Transverse colon (tissue), 4 donors: ENCODE results near the gene TOMM40. TPM values are rescaled to one million over a fixed set of nuclear protein-coding genes. Genes with fewer than 3 reads are reported as not detected.

Experiments used
- DNase-seq: peaks from one replicate; pipeline ENCODE4 v3.0.0-alpha.2; 2019
- H3K27ac ChIP-seq, 4 donors: fragments of 200-600 bp; sonication (generic); 2 replicates each; pipeline ENCODE4 v1.5.1; 2016 to 2018; ENCODE audit warnings: inconsistent platforms in 4 of 4
- H3K27me3 ChIP-seq: fragments of 200-600 bp; sonication (generic); 2 replicates; pipeline ENCODE4 v1.5.1; 2017; ENCODE audit warnings: inconsistent platforms
- H3K36me3 ChIP-seq, 4 donors: fragments of 200-600 bp; sonication (generic); 2 replicates each; pipeline ENCODE4 v1.5.1; 2017 to 2019; ENCODE audit warnings: inconsistent platforms in 4 of 4
- H3K4me1 ChIP-seq, 4 donors: fragments of 200-600 bp; sonication (generic); 2 replicates each; pipeline ENCODE4 v1.5.1; 2017 to 2020; ENCODE audit warnings: inconsistent platforms in 4 of 4
- H3K4me3 ChIP-seq, 4 donors: fragments of 200-600 bp; sonication (generic); 1 replicate in 1 of 4; 2 replicates in 3 of 4; pipeline versions ENCODE4 v1.5.1 to v1.6.1; 2017 to 2019; ENCODE audit warnings: inconsistent platforms in 4 of 4
- H3K9me3 ChIP-seq, 2 donors: fragments of 200-600 bp; sonication (generic); 2 replicates each; pipeline ENCODE4 v1.5.1; 2017 to 2019; ENCODE audit warnings: inconsistent platforms in 2 of 2
- CTCF ChIP-seq, 5 experiments: fragments of 200-600 bp in 3 of 5; fragments of 450-650 bp in 2 of 5; sonication (generic) in 3 of 5; IDR thresholded peaks; 1 replicate in 2 of 5; 2 replicates in 3 of 5; pipeline ENCODE4 v1.5.1; 2016 to 2017; ENCODE audit warnings: antibody characterized with exemption in 5 of 5, inconsistent platforms in 3 of 5, mild to moderate bottlenecking in 2 of 5, moderate library complexity in 1 of 5
- EP300 ChIP-seq: sonication (generic); formaldehyde crosslinking; IDR thresholded peaks from one replicate; pipeline ENCODE4 v1.6.1; 2017; ENCODE audit warnings: antibody characterized with exemption, low read depth
- POLR2A ChIP-seq: fragments of 450-650 bp; IDR thresholded peaks from one replicate; pipeline ENCODE4 v1.6.1; 2016; ENCODE audit warnings: antibody characterized with exemption, mild to moderate bottlenecking, moderate library complexity
- POLR2AphosphoS5 ChIP-seq, 3 donors: sonication (generic); formaldehyde crosslinking; IDR thresholded peaks; one replicate each; pipeline ENCODE4 v1.6.1; 2016; ENCODE audit warnings: antibody characterized with exemption in 3 of 3
- whole genome bisulfite sequencing, 2 donors: methylation state at CpG; one replicate each; pipeline ENCODE4 v1.1.5; 2018; ENCODE audit warnings: low coverage in 1 of 2; 5-methylcytosine and 5-hydroxymethylcytosine counted together
- in situ Hi-C, 4 donors: fragments of 200-750 bp; cut with MboI; loops; one replicate each; pipeline versions ENCODE4 v1.15.0 to v1.15.1; 2017; ENCODE audit warnings: low sequenced_read_pairs in 3 of 4, low pct_ligation_motif_present in 1 of 4, low pct_unique_long_range_greater_than_20kb in 1 of 4
- intact Hi-C: fragments of 100-400 bp; cut with DNase I; formaldehyde crosslinking; loops from one replicate; pipeline ENCODE4 v1.15.1; 2023; ENCODE audit warnings: low total_unique reads
- total RNA-seq, 4 donors: library from RNA; depleted of rRNA; stranded (reverse); fragments of >200 nt; gene quantifications; one replicate each; pipeline ENCODE4 v1.1.0, GENCODE V29; 2016

The TOMM40 gene
- total RNA-seq, 4 donors from 2014 or later = 36.0 to 101 (median 53.8) TPM

- in situ Hi-C loops (no loop called here), intact Hi-C loops (no loop called here)
- DNase-seq = no peak
- TF ChIP-seq CTCF (IDR thresholded peaks at IDR 0.05) = no peak
- TF ChIP-seq EP300 = no peak
- TF ChIP-seq POLR2AphosphoS5 (IDR thresholded peaks at IDR 0.05) = no peak
- no peak for TF ChIP-seq POLR2A
- peaks cover 16 to 21% (median 19%) of the 10 kb centered on the region in 4 donors for H3K4me1 ChIP-seq
- no peaks in the 10 kb centered on the region for H3K9me3 ChIP-seq
- H3K27me3 ChIP-seq = no peaks in the 10 kb centered on the region
- no peak overlapping the region for H3K4me3 ChIP-seq
- H3K27ac ChIP-seq = no peak overlapping the region
- WGBS, 2 donors = 97 to 100% methylated on average over 1 to 6 of the region's 6 CpGs
- peaks cover 0 to 34% (median 8%) of the 10 kb centered on the region in 4 donors for H3K36me3 ChIP-seq
Measured at GRCh38 chr19:44894052-44894400, 3.0 kb downstream of the TOMM40 start.

DNA sequence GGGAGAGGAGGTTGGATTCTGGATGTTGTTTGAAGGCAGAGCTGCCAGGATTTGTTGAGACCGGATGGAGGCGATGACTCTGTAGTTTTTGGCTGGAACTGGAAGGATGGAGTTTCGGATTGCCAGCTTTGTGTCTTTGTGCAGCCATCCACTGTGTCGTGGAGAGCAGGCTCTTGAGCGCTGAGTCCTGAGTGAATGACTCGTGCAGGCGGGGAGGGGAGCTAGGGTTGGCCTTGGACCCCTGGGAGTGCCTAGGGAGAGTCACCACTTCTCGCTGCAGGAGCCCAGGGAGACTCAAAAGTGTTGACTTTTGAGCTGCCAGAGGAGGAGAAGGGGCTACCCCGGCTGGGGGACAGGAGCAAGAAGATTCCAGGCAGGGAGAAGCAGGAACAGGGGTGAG is 3.9 kb downstream of the TOMM40 start:
- peaks cover 11 to 15% (median 13%) of the 10 kb centered on the region in 4 donors for H3K4me1 ChIP-seq
- TF ChIP-seq POLR2A = no peak
- TF ChIP-seq CTCF (IDR thresholded peaks at IDR 0.05) = no peak
- no peak for TF ChIP-seq EP300
- TF ChIP-seq POLR2AphosphoS5 (IDR thresholded peaks at IDR 0.05) = no peak
- H3K27ac ChIP-seq = no peak overlapping the region
- no peaks in the 10 kb centered on the region for H3K9me3 ChIP-seq
- 81 to 85% methylated on average over 7 to 9 of the region's 9 CpGs for WGBS, 2 donors
- peaks cover 0 to 36% (median 8%) of the 10 kb centered on the region in 4 donors for H3K36me3 ChIP-seq
- no peak for DNase-seq
- in situ Hi-C loops = no loop called here
- H3K4me3 ChIP-seq = no peak overlapping the region
- intact Hi-C loops = no loop called here
- H3K27me3 ChIP-seq = no peaks in the 10 kb centered on the region

GRCh38 chr19:44897835-44898234 is 6.8 kb downstream of the TOMM40 start:
- Histone ChIP-seq H3K36me3 (peaks cover 0 to 52% (median 13%) of the 10 kb centered on the region in 4 donors), H3K27me3 (no peaks in the 10 kb centered on the region), H3K9me3 (no peaks in the 10 kb centered on the region), H3K27ac (no peak overlapping the region), H3K4me1 (no peaks in the 10 kb centered on the region), H3K4me3 (no peak overlapping the region)
- intact Hi-C loops (no loop called here), in situ Hi-C loops (no loop called here)
- TF ChIP-seq CTCF (IDR thresholded peaks at IDR 0.05) (no peak), POLR2A (no peak), EP300 (no peak), POLR2AphosphoS5 (IDR thresholded peaks at IDR 0.05) (no peak)
- WGBS, 2 donors = 86 to 89% methylated on average over 4 to 8 of the region's 8 CpGs
- DNase-seq = no peak

- intact Hi-C loops = no loop called here
- 94% methylated on average over 19 of the region's 19 CpGs; no CpG with 5 or more reads in 1 of the 2 donors for WGBS, 2 donors
- no peak overlapping the region for H3K27ac ChIP-seq
- no peak for TF ChIP-seq POLR2A
- TF ChIP-seq POLR2AphosphoS5 (IDR thresholded peaks at IDR 0.05) = no peak
- TF ChIP-seq EP300 = no peak
- no peak for TF ChIP-seq CTCF (IDR thresholded peaks at IDR 0.05)
- peaks cover 10% of the 10 kb centered on the region for H3K27me3 ChIP-seq
- H3K4me3 ChIP-seq = no peak overlapping the region
- in situ Hi-C loops = loop anchor here in 1 of 4 donors (5.0 kb wide), 1 partner anchor 52 kb away; no protein-coding TSS in a partner anchor
- H3K4me1 ChIP-seq = peaks cover 0 to 16% (median 5%) of the 10 kb centered on the region in 4 donors
- H3K9me3 ChIP-seq = no peaks in the 10 kb centered on the region
- H3K36me3 ChIP-seq = peaks cover 0 to 41% (median 14%) of the 10 kb centered on the region in 4 donors
- no peak for DNase-seq
Measured at GRCh38 chr19:44900328-44901244, 9.5 kb downstream of the TOMM40 start.
